GDM1 (cell line): ENCODE results near the gene SLC41A2.

Source experiments
- DNase-seq: peaks from one replicate; lab custom pipeline; 2025; lab: John Stamatoyannopoulos, UW

SLC41A2 gene

GRCh38 chr12:104930388-104931326, 27.4 kb downstream of the SLC41A2 start:
- DNase-seq: no peak

GRCh38 chr12:104929977-104930376, 28.1 kb downstream of the SLC41A2 start:
- no peak for DNase-seq

- no peak for DNase-seq
These were observed 28.7 kb downstream of the SLC41A2 start for GRCh38 chr12:104929368-104929767.

- DNase-seq: no peak
These were observed 29.9 kb downstream of the SLC41A2 start for GRCh38 chr12:104928036-104928745.

GRCh38 chr12:104925501-104925900, 32.6 kb downstream of the SLC41A2 start:
- DNase-seq: no peak

- DNase-seq: no peak
These were observed 36.8 kb downstream of the SLC41A2 start for GRCh38 chr12:104921340-104921739.

GRCh38 chr12:104911942-104912341, 46.1 kb downstream of the SLC41A2 start:
- DNase-seq: no peak

GRCh38 chr12:104910196-104910840, 47.8 kb downstream of the SLC41A2 start:
- DNase-seq: no peak

GRCh38 chr12:104909761-104910160, 48.3 kb downstream of the SLC41A2 start:
- no peak for DNase-seq
